Body of pancreas (tissue), 4 donors: Measurements from ENCODE around the gene PRSS2.

Experiments
- CTCF ChIP-seq, 7 experiments: fragments of 450-650 bp in 4 of 7; fragments of 200-600 bp in 3 of 7; sonication (generic) in 3 of 7; IDR thresholded peaks; one replicate each; pipeline ENCODE4 v1.5.1; 2016 to 2019; ENCODE audit warnings: antibody characterized with exemption in 7 of 7
- POLR2A ChIP-seq, 3 donors: fragments of 450-650 bp; IDR thresholded peaks; one replicate each; pipeline ENCODE4 v1.6.1; 2016; ENCODE audit warnings: antibody characterized with exemption in 3 of 3, mild to moderate bottlenecking in 2 of 3

- TF ChIP-seq CTCF (IDR thresholded peaks at IDR 0.05) (peak in 3 of 7 experiments; percentile 7 to 46 (median 22)), POLR2A (IDR thresholded peaks at IDR 0.05) (no peak)
Measured at GRCh38 chr7:142784096-142784495, 13.3 kb downstream of the PRSS2 start.
